GM19467 (cell line): ENCODE measurements around the gene SLC66A1.

ENCODE experiments used
- ATAC-seq: cut with Tn5 transposase; IDR thresholded peaks from one replicate; pipeline ENCODE4 v1.9.1; 2021; ENCODE audit warnings: mild to moderate bottlenecking, moderate library complexity; ENCODE audit not compliant: unreplicated experiment

SLC66A1 gene

DNA sequence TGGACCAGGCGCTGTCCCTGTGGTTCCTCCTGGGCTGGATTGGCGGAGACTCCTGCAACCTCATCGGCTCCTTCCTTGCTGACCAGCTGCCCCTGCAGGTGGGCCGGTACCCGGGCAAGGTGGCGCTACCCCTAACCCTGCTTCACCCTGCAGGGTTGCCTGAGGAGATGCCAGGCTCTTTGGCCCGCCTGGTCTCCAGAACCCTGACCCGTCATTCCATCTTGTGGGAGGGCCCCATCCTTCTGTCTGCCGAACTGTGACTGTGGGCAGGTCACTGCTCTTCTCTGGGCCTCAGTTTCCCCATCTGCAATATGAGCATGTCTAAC is 12.5 kb downstream of the SLC66A1 start:
- ATAC-seq: no peak

DNA sequence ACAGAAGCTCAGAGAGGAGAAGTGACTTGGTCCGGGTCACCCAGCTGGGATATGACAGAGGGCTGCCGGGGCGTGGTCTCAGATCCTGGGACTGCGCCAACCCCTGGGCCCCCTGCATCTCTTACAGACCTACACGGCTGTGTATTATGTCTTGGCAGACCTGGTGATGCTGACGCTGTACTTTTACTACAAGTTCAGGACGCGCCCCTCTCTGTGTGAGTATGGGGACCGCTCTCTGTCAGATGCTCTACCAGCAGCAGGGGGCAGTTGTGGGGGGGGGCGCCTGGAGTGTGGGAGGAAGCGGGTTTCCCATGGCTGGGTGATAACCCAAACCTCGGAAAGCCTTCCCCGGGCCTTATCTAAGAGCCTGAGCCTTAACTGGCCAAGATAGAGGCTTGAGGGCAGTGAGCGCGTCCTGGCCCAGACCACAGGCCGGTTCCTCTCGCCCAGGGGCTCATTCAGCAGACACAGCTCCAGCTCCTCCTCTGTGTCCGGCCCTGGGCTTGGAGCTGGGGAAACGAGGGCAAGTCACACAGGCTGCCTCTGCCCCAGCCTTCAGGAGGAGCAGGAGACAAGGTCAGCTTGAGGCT is 13.3 kb downstream of the SLC66A1 start:
- no peak for ATAC-seq

DNA sequence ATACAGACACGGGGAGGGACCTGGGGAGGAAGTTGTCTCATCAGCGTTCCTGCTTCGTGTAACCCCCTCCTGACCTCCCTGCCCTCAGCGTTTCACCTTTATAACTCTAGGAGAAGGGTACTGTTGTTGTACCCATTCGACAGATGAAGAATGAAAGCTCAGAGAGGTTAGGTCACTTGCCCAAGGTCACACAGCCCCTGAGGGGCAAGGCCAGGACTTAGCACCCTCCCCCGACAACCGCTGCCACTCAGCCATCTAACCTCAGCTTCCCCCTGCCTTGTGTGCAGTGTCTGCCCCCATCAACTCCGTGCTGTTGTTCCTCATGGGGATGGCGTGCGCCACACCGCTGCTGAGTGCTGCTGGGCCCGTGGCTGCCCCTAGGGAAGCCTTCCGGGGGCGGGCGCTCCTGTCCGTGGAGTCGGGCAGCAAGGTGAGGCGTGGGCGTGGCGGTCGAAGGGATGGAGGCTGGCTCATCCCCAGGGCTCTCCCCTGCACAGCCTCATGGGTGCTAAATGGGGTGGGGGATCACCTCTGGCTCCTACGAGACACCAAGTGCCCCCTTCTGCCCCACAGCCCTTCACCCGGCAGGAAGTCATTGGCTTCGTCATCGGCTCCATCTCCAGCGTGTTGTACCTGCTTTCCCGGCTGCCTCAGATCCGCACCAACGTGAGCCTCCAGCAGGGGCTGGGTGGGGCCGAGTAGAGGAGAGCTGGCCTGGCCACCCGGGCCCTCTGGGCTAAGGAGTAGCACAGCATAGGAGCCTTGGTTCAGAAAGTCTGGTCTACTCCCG is 14.0 kb downstream of the SLC66A1 start:
- no peak for ATAC-seq

DNA sequence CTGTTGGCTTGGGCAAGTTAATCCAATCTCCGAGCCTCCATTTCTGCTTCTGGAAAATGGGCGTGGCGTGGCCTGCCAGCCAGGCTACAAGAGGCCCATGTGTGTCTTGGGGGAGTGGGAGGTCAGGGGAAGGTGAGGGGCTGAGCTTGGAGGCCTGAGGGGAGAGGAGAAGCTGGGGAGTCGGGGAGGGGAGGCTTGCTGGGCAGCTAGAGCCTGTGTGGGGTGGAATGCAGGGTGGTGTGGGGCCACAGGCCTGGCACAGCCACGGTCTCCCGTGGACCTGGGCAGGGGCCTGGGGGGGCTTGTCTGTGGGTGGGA is 14.6 kb downstream of the SLC66A1 start:
- ATAC-seq: no peak

DNA sequence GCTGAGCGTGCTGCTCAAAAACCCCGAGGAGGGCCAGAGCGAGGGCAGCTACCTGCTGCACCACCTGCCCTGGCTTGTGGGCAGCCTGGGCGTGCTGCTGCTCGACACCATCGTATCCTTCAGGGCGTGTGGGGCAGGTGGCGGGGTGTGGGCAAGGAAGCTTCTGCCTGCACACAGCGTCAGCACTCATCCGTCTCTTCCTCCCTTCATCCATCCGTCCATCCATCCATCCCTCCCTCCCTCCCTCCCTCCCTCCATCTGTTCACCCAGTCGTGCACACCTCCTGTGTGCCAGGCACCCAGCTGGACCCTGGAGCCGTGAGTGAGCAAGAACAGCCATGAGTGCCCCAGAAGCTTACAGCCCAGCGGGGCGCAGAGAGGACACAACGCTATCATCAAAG is 15.2 kb downstream of the SLC66A1 start:
- no peak for ATAC-seq

DNA sequence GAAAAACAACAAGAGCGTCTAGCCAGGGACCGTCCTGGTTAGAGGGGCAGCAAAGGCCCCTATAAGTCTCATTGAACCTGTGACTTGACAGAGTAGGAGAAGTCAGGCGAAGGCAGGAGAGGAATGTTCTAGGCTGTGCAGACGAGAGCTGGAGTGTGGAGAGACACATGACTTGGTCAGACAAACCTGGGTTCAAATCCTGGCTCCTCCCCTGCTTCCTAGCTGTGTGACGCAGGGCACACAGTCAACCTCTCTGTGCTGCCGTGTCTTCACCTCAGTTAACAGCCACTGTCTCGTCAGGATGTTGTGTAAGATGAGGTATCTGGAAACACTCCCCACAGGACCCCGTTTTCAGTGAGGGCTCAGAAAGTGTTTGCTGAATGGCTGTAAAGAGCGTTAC is 15.6 kb downstream of the SLC66A1 start:
- no peak for ATAC-seq

DNA sequence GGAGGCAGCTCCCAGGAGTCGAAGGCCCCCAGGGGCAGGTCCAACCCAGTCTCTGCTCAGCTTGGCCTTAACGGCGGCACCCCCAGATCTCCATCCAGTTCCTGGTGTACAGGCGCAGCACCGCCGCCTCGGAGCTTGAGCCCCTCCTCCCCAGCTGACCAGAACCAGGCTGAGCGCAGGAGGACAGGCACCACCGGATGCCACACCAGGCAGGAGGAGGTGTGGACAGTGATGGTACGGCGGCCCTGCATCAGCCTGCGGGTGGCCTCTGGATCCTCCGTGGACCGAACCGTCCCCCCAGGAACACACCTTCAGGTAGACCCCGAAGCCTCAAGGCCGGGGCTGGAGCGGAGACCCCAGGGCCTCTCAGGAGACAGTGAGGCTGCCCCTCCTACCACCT is 16.4 kb downstream of the SLC66A1 start:
- no peak for ATAC-seq

DNA sequence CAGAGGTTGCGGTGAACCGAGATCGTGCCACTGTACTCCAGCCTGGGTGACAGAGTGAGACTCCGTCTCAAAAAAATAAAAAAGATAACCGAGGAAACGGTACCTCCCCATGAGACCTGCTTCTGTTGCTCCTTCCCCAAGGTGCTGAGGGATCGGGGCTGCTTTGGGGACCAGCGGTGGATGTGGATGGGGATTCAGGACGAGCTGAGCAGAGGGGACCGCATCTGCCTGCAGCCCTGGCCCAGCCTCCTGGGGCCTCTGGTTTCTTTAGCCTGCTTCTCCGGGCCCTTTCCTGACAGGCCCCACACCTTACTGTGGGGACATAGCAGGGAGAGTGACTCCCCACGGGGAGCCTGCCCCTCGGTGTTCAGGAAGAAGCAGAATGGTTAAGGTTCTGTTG is 17.1 kb downstream of the SLC66A1 start:
- ATAC-seq: no peak

DNA sequence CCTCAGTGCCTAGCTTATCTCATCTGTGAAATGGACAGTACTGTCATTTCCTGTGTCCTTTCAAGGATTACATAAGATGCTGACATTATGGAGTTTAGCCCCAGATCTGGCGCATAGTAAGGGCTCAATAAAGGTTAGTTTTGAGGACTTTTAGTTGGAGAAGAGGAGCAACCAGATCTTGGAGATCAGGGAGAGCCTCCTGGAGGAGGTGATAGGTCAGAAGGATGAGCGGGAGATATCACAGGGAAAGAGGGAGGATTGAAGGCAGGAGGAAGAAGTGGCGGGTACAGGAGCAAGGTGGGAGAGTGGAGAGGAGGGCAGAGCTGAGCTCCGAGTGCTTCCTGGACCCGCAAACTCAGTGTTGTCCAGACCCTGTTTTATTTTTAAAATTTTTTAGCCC is 17.5 kb downstream of the SLC66A1 start:
- no peak for ATAC-seq

DNA sequence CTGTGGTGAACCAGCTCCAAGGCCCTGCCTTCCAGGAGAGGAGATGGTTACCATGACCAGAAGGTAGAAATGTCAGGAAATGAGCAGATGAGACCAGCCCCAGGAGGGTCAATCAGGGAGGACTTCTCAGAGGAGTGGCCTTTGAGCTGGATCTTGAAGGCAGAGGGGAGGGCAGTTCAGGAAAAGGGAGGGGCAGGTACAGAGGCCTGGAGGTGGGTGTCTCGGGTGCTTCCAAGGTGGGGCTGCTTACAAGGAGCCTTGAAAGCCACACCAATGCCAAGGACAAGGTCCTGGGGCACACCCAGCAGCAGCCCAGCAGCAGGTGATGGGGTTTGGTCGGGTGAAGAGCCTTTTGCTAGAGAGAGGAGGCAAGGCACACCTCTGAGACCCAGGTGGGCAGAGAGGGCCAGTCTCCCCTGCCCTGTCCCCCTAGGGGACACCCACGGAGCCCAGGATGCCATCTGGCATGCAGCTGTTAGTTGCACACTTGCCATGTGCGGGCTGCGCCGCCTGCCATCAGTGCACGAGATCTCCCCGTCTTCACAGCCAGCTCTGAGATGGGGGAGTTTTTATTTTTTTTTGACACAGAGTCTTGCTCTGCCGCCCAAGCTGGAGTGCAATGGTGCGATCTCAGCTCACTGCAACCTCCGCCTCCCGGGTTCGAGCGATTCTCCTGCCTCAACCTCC is 18.5 kb downstream of the SLC66A1 start:
- ATAC-seq: no peak

DNA sequence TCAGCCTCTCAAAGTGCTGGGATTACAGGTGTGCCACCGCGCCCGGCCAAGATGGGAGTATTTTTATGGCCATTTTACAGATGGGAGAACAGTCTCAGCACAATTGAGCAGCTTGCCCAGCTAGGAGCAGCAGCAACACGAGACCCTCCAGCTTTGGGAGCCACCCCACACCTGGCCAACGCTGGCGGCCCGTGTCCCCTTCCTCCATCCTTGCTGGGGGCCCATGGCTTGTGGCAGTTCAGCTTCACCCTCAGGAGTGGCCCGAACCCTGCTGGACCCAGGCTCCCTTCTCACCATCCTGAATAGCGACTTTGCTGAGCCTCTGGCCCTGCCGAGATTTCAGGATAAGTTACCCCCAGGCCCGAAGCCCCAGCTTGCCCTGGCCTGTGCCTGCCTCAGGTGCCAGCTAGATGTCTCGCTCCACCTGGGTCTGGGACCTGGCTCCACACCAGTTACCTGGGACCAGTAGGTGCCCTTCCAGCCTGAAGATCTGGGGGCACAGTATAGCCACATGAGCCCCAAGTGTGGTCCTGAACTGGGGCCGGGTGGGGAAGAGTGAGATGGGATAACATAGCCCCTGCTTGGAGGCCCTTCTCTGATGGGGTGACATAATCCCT is 19.2 kb downstream of the SLC66A1 start:
- ATAC-seq: no peak

DNA sequence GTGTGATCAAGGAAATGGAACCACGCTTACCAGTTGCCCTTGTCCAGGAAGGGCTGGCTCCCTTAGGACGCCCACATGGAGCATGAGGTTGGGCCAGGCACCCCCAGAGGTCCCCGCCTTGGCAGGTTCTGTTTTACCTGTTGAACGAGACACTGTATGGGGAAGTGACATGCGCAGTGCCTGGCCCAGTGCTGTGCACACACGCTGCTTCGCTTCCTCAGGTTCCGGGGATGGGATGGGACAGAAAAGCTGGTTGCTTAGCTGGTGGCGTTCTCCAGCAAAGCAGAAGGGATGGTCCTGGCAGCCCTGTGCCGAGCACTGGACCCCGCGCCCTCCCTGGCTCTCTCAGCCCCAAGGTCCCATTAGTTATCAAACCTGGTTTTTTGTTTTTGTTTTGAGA is 20.7 kb downstream of the SLC66A1 start:
- no peak for ATAC-seq

DNA sequence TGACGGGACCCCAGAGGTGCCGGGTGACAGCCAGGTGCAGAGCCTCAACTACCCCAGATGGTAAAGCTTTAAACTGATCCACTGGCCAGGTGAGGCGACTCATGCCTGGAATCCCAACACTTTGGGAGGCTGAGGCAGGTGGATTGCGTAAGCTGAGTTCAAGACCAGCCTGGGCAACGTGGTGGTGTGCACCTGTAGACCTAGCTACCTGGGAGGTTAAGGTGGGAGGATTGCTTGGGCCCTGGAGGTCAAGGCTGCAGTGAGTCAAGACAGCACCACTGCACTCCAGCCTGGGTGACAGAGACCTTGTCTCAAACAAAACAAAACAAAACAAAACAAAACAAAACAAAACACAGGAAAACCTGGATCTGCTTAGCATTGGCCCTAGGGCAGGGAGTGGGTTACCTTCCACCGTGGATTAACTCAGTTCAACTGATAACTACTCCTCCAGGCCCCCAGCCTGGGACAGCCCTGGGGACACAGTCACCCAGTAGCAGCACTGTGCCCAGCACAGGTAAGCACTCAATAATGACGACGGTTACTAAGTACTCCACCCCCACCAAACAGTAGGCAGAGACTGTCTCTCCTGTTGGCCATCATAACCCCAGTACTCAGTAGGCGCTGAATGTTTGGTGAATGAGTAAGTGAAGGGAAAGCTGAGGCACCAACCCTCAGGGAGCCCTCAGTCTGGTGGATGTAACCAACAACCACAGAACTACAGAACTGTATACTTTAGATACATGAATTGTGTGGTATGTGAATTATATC is 21.6 kb downstream of the SLC66A1 start:
- ATAC-seq: no peak

DNA sequence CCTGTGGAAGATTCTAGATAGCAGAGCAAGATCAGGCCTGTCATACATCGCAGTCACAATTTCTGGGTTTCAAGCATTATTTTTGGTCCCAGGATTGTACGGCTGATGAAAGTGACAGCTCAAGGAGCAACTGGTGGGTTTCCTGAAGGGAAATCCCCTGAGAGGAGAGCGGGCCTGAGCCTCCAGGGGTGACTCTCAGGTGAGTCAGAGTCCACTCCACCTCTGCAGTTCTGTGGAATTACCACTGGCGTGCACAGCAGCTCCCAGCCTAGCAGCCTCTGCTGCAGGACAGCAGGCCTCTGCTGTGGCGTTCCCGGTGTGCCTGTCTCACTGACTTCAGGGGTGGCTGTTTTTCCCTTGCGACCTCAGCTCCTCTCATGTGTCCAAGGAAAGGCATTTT is 24.4 kb downstream of the SLC66A1 start:
- no peak for ATAC-seq

DNA sequence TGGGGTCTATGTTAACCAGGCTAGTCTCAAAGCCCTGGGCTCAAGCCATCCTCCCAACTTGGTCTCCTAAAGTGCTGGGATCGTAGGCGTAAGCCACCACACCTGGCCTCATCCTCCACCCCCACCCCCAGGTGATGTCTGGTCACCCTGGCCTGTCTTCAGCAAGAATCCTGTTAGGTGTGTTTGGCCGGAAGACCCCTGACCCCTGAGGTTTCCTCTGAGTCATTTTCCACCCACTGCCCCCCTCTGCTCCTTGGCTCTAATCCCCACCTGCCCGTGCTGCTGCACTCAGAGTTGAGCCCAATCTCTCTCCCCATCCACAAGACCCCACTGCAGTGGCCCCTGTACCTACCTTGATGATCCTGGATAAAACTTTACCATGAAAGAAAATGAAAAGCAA is 25.2 kb downstream of the SLC66A1 start:
- ATAC-seq: no peak

DNA sequence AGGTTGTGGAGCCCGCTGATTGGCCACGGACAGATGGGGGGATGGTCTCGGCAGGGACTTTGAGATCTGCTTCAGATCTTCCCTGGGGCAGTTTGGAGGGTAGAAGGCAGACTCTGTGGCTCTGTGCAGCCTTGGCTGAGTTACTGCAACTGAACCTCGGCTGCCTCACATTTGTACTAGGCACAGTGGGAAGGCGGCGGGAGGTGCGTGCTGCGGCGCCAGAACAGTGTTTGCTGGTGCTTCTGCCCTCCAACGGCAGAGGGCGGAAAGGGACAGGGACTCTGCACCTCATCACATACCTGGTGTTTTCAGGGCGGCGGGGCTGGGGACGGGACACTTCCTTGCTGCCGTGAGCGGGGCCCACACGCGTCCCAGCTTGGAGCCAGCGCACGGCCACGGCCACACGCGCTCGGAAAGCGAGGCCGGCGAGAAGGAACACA is 26.2 kb downstream of the SLC66A1 start:
- ATAC-seq: no peak

DNA sequence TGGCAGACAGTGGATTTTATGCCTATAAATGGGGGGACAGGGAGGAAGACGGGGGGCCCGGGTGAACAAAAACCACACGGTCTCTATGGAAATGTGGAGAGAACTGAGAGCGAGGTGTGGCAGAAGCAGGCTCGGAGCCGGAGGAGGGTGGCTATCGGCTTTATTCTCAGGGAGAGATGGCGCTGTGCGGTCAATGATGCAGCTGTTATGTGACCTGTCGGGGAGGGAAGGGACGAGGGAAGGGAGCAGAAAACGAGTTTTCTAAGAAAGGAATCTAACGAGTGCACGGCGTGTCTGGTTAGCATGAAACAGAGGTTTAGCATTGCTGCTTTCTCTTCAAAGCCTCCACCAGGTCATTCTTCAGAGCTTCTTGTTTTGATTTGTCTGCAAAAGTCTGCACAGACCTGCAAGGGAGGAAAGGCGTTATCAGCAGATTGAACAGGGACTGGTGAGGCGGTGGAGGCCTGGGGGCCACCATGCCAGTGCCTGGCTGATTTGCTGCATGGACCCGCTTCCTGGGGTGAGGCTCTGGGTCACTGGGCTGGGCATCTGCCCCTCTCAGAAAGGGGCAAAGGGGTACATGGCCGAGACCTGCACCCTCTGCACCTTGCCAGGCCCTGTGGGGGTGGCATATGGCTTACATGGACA is 27.2 kb downstream of the SLC66A1 start:
- ATAC-seq: no peak

DNA sequence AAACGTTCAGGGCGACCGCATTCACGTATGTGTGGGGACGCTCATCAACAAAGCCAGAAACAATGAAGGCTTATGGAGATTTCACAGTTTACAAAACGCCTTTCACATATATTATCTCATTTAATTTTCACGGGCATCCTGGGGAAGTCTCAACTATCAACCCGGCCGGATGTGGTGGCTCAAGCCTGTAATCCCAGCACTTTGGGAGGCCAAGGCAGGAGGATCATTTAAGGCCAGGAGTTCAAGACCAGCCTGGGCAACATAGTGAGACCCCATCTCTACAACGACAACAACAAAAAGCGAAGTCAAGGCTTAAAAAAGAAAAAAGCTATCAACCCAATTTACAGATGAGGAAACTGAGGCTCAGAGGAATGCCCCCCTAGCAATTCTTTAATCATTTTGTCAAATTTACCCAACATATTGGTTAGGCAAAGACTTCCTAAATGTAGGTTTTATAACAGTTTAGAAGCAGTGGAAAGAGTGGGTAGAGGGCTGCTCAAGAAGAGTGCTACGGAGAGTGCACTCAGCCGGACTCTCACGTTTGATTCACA is 28.3 kb downstream of the SLC66A1 start:
- no peak for ATAC-seq

DNA sequence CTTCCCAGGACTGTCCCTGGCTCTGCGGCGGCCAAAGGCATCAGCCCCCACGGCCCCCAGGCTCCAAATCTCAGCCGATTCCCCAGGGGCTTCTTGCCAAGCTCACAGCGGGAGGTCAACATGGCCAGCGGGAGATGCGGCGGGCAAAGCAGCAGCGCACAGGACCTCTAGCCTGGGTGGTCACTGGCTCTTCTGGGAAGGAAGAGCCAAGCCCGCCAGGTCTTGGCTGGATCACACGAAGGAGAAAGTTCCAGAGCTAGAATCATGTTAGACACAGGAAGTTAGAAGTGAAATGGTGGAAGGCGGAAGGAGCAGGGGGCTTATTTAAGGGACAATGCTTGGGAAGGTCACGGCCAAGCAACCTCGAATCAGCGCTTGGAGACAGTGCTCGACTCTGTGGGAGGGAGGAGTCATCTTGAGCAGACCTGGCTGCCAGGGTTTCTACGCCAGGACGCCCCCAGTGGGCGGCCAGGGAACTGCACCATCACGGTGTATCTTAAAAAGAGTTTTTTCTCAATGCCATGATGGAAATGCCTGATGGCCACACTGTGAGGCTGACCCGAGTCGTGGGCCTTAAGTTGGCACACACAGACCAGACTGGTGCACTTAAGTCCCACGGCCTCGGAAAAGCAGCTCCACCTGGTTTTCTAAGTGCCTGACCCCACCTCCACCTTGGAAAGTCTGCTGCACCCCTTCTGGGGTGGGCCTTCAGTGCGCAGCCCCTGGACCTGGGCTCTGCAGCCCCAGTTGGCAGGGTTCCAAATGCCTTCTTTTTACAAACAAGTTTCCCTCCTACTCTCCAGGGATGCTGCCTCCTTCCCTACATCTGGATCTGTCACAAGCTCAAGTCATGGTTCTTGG is 29.3 kb downstream of the SLC66A1 start:
- no peak for ATAC-seq
